Measurements from ENCODE around the gene ZIC5.
"Not testable (repeated sequence)": the region's sequence is repeated elsewhere in the genome, so short reads cannot be mapped to it uniquely, and the experiment has no call there.

ZIC5 gene

GRCh38 chr13:99959540-99960230 is 11.9 kb downstream of the ZIC5 start:
- no peak for DNase-seq

- DNase-seq = no peak
Observed at GRCh38 chr13:99959127-99959539, 12.4 kb downstream of the ZIC5 start.

GRCh38 chr13:99958406-99959126 is 13.0 kb downstream of the ZIC5 start:
- DNase-seq = no peak

- DNase-seq = no peak
Observed at GRCh38 chr13:99956473-99957349, 14.9 kb downstream of the ZIC5 start.

- DNase-seq = no peak
Observed at GRCh38 chr13:99955747-99956472, 15.7 kb downstream of the ZIC5 start.

- no peak for DNase-seq
Observed at GRCh38 chr13:99955107-99955746, 16.3 kb downstream of the ZIC5 start.

GRCh38 chr13:99953138-99953755 is 18.3 kb downstream of the ZIC5 start:
- no peak for DNase-seq

GRCh38 chr13:99951666-99952065 is 19.9 kb downstream of the ZIC5 start:
- DNase-seq = not testable (repeated sequence)

- DNase-seq = no peak
Observed at GRCh38 chr13:99949679-99950413, 21.7 kb downstream of the ZIC5 start.

GRCh38 chr13:99948907-99949678 is 22.5 kb downstream of the ZIC5 start:
- no peak for DNase-seq

GRCh38 chr13:99948411-99948810 is 23.2 kb downstream of the ZIC5 start:
- no peak for DNase-seq

- no peak for DNase-seq
Observed at GRCh38 chr13:99947666-99948065, 23.9 kb downstream of the ZIC5 start.

GRCh38 chr13:99945515-99945914 is 26.1 kb downstream of the ZIC5 start:
- DNase-seq = not testable (repeated sequence)

- no peak for DNase-seq
Observed at GRCh38 chr13:99944606-99945005, 27.0 kb downstream of the ZIC5 start.

GRCh38 chr13:99944102-99944501 is 27.5 kb downstream of the ZIC5 start:
- no peak for DNase-seq

GRCh38 chr13:99941911-99942310 is 29.7 kb downstream of the ZIC5 start:
- no peak for DNase-seq

GRCh38 chr13:99941086-99941485 is 30.5 kb downstream of the ZIC5 start:
- DNase-seq = no peak

GRCh38 chr13:99938635-99939034 is 32.9 kb downstream of the ZIC5 start:
- no peak for DNase-seq

GRCh38 chr13:99935772-99936171 is 35.8 kb downstream of the ZIC5 start:
- DNase-seq = no peak

GRCh38 chr13:99932912-99933311 is 38.7 kb downstream of the ZIC5 start:
- no peak for DNase-seq
